ENCODE measurements around the gene METTL25B. TPM values are rescaled to one million over a fixed set of nuclear protein-coding genes. Genes with fewer than 3 reads are reported as not detected.

Gene METTL25B
- total and polyA plus RNA-seq, 9 donors, result 18.1 to 39.6 (median 33.2) TPM

DNA sequence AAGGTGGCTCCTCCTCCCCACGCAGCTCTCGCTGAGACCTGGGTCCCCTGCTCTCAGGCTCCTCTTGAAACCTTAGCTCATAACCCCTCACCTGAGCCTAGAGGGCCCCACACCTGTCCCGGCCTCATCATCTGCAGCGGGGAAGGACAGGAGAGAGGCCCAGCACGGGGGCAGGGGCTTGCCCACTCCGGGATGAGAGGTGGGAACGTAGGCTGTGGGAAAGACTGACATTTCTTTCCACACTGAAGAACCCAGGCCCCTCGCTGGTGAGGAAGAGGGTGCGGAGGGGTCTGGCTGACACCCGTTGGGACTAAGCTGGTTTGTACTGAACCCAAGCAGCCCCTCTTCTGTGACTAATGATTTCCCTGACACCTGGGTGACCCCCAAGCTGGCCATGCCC, 37.1 kb upstream of the METTL25B start:
- no peaks in the 10 kb centered on the region for H3K36me3 ChIP-seq
- WGBS, 3 donors, result 67 to 74% (median 71%) methylated on average over 10 of the region's 10 CpGs
- intact Hi-C loops (cut with DNase I), result loop anchor here in 3 of 4 donors (2.0 to 10.0 kb wide), 3 partner anchors 34 to 174 kb away; partner anchors contain the start of gene NTRK1 (in 1 of the 3)
- no peak overlapping the region for H3K27ac ChIP-seq
- H3K9me3 ChIP-seq, result no peaks in the 10 kb centered on the region
- no peak for DNase-seq
- no peaks in the 10 kb centered on the region for H3K27me3 ChIP-seq
- no peak overlapping the region for H3K4me3 ChIP-seq
- TF ChIP-seq EP300 (IDR thresholded peaks at IDR 0.05) (no peak), POLR2A (IDR thresholded peaks at IDR 0.05) (no peak)
- TF ChIP-seq, protein P1, sequence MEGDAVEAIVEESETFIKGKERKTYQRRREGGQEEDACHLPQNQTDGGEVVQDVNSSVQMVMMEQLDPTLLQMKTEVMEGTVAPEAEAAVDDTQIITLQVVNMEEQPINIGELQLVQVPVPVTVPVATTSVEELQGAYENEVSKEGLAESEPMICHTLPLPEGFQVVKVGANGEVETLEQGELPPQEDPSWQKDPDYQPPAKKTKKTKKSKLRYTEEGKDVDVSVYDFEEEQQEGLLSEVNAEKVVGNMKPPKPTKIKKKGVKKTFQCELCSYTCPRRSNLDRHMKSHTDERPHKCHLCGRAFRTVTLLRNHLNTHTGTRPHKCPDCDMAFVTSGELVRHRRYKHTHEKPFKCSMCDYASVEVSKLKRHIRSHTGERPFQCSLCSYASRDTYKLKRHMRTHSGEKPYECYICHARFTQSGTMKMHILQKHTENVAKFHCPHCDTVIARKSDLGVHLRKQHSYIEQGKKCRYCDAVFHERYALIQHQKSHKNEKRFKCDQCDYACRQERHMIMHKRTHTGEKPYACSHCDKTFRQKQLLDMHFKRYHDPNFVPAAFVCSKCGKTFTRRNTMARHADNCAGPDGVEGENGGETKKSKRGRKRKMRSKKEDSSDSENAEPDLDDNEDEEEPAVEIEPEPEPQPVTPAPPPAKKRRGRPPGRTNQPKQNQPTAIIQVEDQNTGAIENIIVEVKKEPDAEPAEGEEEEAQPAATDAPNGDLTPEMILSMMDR (IDR thresholded peaks at IDR 0.05), result no peak
- H3K4me1 ChIP-seq (ENCODE audit: insufficient read depth), result peaks cover 2% of the 10 kb centered on the region

DNA sequence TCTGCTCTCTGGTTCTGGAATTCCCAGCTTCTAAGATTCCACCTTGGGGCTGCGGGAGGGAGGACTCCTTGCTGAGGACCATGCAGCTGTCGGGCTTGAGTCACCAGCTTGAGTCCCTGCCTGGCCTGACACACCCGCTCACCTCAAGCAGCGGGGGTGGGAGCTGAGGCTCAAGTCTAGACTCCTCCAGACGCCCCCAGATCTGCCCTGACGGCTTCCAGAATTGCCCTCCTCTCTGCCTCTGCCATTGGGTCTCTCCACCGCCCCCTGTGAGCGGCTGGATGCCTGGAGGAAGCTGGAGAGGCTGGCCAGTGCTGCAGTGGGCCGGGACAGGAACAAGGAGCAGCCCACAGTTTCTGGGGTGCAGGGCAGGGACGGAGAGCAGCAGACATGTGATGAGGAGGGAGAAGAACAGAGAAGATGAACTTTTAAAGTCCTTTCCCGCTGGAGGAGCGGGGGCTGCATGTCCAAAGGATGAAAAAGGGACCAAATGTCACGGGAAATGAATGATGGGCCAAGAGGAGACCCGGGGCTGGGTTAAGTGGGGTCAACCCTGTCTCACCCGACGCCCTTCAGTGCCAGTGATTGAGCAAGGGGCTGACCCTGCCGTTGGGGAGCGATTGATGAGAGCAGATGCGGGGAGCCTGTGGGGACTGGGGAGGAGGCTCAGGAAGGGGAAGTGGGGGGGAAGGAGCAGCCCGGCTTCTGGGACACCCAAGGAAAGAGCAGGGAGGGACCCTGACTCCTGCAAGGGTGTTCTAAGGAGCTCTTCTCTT, 36.4 kb upstream of the METTL25B start:
- peaks cover 2% of the 10 kb centered on the region for H3K4me1 ChIP-seq (ENCODE audit: insufficient read depth)
- no peaks in the 10 kb centered on the region for H3K9me3 ChIP-seq
- intact Hi-C loops (cut with DNase I), result loop anchor here in 3 of 4 donors (2.0 to 10.0 kb wide), 3 partner anchors 33 to 173 kb away; partner anchors contain the start of gene NTRK1 (in 1 of the 3)
- H3K4me3 ChIP-seq, result no peak overlapping the region
- DNase-seq, result no peak
- 29 to 46% (median 41%) methylated on average over 17 to 20 of the region's 20 CpGs for WGBS, 3 donors
- no peaks in the 10 kb centered on the region for H3K27me3 ChIP-seq
- H3K36me3 ChIP-seq, result no peaks in the 10 kb centered on the region
- no peak overlapping the region for H3K27ac ChIP-seq
- TF ChIP-seq POLR2A (IDR thresholded peaks at IDR 0.05) (no peak), EP300 (IDR thresholded peaks at IDR 0.05) (no peak)
- TF ChIP-seq, protein P1 (IDR thresholded peaks at IDR 0.05), result no peak

DNA sequence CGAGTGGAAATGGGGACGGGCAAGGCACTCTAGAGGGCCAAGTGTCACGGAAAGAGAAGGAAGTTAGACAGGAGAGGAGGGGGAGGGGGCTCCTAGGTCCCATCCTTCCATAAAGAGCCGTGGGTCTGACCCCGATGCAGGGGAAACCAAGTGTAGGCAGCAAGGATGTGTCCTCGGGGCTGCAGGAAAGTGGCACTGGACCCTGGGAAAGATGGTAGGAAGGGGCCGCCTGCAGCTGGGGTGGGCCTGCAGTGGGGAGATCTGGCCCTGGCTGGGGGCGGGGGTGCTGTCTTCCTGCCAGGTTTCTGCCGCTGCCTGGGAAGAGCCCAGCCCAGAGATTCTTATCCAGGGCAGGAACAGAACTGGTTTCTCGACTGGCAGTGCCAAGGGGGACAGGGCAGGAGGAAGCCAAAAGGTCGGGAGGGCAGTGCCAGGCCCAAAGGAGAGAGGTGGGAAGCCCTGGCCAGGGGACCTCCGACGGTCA, 35.8 kb upstream of the METTL25B start:
- Histone ChIP-seq H3K4me1 (ENCODE audit: insufficient read depth) (peaks cover 2% of the 10 kb centered on the region), H3K4me3 (no peak overlapping the region), H3K9me3 (no peaks in the 10 kb centered on the region), H3K27ac (no peak overlapping the region), H3K27me3 (no peaks in the 10 kb centered on the region), H3K36me3 (no peaks in the 10 kb centered on the region)
- WGBS, 3 donors, result 31 to 38% (median 32%) methylated on average over 13 of the region's 13 CpGs
- DNase-seq, result no peak
- TF ChIP-seq, protein P1 (IDR thresholded peaks at IDR 0.05), result no peak
- TF ChIP-seq EP300 (IDR thresholded peaks at IDR 0.05) (no peak), POLR2A (IDR thresholded peaks at IDR 0.05) (no peak)
- intact Hi-C loops (cut with DNase I), result loop anchor here in 1 of 4 donors (10.0 kb wide), 1 partner anchor 172 kb away; the partner anchor contains the start of gene NTRK1

DNA sequence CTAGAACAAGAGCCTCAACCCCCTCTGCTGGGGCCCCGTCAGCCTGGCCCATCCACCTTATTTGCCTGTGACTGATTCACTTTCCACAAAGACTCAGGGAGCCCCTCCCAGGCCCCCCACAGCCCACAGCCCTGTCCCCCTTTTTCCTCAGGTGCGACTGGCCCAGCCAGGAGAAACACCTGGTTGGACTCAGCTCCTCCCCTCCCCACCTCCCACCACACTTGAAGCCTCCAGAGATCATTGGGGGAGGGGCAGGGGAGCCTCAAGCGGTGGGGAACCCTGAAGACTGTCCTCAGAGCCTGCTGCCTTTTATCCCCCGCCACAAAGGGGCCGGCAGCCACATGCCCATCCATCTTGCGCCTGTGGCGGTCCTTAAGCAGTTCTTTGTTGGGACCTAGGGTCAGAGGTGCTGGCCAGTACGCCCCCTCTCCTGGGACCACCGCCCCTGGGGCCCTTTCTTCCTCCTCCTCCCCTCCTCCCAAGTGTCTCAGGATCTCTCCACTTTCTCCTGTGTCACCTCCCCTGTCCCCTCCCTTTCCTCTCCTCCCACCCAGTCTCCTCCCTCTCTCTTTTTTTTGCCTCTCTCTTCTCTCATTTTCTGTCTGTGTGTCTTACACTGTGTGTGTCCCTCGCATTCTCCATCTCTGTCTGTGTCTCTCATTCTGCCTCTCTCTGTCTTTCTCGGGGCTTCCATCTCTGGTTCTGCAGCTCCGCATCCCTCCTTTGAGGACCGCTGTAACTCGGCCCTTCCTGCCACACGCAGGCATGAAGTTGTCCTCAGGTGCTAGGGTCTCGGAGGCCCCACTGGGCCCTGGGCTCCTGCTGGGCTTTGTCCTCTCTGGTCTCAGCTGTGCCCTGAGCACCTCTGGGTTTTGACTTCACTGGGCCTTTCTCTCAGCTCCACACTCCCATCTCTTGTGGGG, 35.1 kb upstream of the METTL25B start:
- H3K27me3 ChIP-seq, result no peaks in the 10 kb centered on the region
- no peak overlapping the region for H3K27ac ChIP-seq
- peaks cover 2% of the 10 kb centered on the region for H3K4me1 ChIP-seq (ENCODE audit: insufficient read depth)
- H3K9me3 ChIP-seq, result no peaks in the 10 kb centered on the region
- DNase-seq, result no peak
- intact Hi-C loops (cut with DNase I), result loop anchor here in 1 of 4 donors (10.0 kb wide), 1 partner anchor 172 kb away; the partner anchor contains the start of gene NTRK1
- 61 to 65% (median 62%) methylated on average over 15 to 16 of the region's 16 CpGs for WGBS, 3 donors
- H3K36me3 ChIP-seq, result no peaks in the 10 kb centered on the region
- TF ChIP-seq POLR2A (IDR thresholded peaks at IDR 0.05) (no peak), EP300 (IDR thresholded peaks at IDR 0.05) (no peak)
- TF ChIP-seq, protein P1 (IDR thresholded peaks at IDR 0.05), result no peak
- no peak overlapping the region for H3K4me3 ChIP-seq
